HG02943 (cell line): ENCODE results near the gene BORCS5.

Experiments used
- ATAC-seq: cut with Tn5 transposase; IDR thresholded peaks from one replicate; pipeline ENCODE4 v1.9.1; 2021; ENCODE audit warnings: mild to moderate bottlenecking, low read depth, moderate library complexity; ENCODE audit not compliant: unreplicated experiment

Gene BORCS5

DNA sequence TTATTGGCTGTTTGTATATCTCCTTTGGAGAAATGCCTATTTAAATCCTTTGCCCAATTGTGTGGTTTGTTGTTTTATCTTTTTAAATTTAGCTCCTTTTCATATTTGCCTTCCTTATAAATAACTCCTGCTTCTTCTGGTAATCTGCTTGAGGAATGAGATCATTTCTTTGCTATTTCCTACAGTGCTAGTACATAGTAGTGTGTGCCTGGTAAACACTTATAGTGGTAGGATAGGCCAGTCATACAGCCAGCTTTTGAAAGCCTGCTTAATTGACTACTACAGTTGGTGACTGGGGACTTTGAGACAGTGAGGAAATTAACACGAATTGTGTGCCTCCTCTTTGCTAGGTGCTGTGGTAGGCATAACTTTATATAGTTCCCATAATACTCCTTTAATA lies 68.7 kb downstream of the BORCS5 start:
- no peak for ATAC-seq

- ATAC-seq, result no peak
Observed at GRCh38 chr12:12427568-12427967, 70.7 kb downstream of the BORCS5 start.

DNA sequence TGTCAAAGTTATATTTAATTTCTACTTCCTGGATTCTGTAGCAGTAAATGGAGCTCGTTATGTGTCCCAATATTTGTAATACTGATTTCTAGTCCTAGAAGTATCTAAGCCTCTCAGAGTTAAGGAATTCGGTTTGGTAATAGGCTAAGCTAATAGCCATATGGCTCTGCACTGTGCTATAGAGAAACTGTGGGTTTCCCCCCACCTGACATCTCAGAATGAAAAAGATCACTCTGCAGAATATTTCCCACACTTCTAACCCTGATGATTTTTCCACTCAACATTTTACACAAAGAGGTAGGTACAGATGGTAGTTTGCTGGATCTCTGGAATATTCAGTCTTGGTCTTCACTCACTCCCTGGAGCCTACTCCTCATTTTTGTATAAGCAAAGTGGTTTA lies 71.2 kb downstream of the BORCS5 start:
- ATAC-seq, result no peak

DNA sequence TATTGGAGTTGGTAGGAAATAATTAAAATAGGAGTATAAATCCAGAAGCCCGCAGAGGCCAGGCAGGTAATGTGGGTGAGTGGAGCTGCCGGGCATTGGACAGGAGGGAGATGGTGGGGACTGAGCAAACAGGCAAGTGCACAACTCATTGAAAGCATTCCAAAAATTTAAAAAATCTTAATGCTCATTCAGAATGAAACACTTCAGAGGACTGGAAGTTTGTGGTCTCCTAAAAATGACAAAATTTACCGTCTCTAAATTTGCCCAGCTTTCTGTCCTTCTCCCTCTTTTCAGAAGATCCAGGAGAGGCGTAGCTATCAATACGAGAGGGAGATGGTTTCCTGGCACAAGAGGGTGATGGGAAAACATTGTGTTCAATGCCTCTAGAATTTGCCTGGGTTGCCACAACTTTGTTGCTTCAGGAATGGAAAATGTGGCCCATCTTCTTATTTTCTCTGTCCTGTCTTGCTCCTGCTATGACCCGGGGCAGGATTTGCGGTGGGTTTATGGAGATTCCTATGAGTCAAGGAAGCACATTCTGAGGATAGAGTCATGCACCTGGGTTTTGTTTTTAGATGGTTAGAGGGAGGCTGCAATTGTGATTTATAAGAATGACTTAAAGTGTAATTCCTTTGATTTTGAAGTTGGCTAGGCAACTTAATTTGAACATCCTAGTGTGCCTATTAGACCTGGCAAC lies 72.2 kb downstream of the BORCS5 start:
- ATAC-seq, result no peak

DNA sequence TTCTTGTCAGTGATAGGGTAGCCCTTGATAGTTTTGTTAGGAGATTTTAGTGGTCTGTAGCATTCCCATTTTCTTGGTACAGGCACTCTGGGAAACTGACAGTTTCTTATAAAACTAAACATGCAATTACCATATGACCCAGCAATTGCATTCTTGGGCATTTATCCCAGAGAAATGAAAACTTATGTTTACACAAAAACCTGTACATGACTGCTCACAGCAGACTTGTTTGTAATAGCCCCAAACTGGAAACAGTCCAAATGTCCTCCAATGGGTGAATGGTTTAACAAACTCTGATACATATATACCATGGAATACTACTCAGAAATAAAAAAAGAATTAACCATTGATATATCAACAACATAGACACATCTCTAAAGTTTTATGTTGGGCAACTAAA lies 75.5 kb downstream of the BORCS5 start:
- no peak for ATAC-seq

DNA sequence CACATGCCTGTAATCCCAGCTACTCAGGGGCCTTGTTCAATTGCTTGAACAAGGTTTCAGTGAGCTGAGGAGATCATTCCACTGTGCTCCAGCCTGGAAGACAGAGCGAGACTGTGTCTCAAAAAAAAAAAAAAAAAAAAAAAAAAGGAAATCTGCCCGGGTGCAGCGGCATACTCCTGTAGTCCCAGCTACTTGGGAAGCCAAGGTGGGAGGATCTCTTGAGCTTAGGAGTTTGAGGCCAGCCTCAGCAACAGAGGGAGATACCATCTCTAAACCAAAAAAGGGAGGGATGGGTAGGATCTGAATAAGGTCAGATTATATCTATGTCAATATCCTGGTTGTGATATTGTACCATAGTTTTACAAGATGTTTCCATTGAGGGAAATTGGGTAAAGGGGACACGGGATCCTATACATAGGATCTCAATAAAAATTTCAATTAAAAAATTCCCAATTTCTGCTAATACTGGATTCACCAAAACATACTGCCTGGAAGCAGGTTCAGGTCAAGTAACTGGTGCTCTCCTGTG lies 76.4 kb downstream of the BORCS5 start:
- no peak for ATAC-seq

GRCh38 chr12:12436831-12437345 lies 80.0 kb downstream of the BORCS5 start:
- ATAC-seq, result no peak

- no peak for ATAC-seq
Observed at GRCh38 chr12:12439636-12440035, 82.8 kb downstream of the BORCS5 start.

DNA sequence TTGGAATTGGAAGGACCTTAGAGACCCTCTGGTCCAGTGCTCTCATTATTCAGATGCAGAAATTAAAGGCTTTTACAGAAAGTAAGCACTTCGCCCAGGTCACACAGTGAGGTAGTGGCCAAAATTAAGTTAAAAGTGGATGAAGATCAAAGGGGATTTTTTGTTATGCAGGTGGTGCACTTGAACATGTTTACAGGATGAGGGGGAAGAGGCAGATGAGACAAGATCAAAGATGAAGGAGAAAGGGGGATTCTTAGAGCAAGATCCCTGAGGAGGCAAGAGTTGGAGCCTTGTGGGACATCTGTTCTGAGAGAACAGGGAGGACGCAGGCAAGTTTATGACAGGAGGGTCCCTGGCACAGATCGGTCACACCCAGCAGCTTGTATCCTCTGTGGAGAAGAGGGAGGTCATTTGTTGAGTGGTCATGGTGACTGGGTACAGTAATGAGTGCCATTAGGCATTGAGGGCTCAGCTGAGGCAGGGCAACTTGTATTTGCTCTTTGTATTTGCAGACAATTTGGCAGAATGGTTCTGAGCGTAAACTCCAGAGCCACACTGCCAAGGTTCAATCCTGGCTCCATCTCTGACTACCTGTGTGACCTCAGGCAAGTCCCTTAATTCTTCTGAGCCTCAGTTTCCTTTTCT lies 84.0 kb downstream of the BORCS5 start:
- ATAC-seq, result no peak

GRCh38 chr12:12441429-12441807 lies 84.5 kb downstream of the BORCS5 start:
- ATAC-seq, result no peak

- no peak for ATAC-seq
Observed at GRCh38 chr12:12441843-12442461, 85.1 kb downstream of the BORCS5 start.

DNA sequence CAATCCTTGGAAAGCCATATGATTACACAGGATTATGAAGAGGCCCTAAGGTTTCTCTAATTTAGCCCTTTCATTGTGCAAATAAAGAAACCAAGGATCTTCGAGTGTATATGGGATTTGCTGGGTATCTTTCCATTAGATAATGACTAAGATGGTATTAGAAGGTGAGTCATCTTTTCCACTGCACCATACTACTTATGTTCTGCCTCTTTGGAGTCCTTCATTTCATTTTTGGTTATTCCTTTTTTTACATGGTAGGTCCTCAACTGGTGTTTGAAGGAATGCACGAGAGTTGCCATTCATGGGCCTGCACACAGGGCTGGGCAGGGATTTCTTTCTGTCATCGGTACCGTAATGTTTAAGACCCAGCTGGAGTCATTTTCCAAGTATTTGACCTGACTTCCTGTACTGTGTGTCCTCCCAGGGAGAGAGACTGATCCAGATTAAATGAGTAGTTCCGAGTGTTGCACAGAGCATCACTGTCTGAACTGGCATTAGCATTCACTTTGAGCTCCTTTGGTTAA lies 85.7 kb downstream of the BORCS5 start:
- no peak for ATAC-seq

DNA sequence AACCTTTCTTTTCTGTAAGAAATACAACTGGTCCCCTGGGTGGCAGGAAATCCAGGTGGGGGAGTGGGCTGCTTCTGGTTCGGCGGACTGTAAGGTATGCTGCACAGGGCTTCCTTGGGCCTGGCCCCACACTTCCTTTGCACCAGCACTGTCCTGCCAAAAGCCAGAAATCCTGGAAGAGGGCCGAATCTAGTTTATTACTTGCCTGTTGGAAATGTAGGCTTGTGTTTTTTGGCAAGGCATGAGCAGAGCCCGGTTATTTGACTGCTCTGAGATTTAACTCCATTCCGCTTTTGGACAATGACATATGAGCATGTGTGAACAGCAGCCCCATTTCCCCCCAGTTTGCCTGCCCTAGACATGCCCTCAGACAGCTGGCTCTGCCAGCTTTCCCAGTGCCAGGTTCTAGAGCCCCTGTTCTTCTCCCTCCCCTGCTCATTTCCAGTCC lies 86.6 kb downstream of the BORCS5 start:
- no peak for ATAC-seq

- ATAC-seq, result no peak
Observed at GRCh38 chr12:12445165-12445881, 88.4 kb downstream of the BORCS5 start.

DNA sequence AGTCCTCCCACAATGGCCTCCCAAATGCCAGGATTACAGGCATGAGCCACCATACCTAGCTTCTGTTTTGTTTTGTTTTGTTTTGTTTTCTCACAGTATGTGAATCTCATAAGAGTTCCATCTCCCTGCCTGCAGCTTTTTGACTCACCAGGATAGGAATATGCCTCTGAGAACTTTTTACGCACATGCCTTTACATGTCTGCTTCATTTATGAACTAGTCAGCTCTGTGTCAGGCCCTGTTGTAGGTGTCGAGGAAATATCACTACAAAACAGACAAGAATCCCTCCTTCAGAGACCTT lies 89.0 kb downstream of the BORCS5 start:
- no peak for ATAC-seq

GRCh38 chr12:12446786-12447185 lies 89.9 kb downstream of the BORCS5 start:
- ATAC-seq, result no peak

DNA sequence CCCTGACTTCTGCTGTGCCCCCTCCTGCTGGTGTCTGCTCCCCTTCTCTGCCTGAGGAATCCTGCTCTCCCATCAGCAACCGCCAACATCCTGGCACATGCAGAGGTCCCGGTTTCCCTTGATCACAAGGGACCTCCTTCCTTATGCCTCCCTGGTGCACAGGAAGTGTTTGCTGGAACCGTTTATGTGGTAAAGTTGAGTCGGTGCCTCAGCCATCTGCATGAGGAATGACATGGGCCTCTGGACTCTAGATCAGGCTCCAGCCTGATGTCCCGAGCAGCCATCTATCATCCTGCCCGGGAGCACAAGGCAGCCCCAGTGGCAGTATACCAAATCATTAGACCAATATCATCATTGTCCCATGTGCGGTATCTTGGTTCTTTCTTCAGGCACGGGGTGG lies 90.4 kb downstream of the BORCS5 start:
- ATAC-seq, result no peak

GRCh38 chr12:12447837-12448236 lies 91.0 kb downstream of the BORCS5 start:
- no peak for ATAC-seq

- no peak for ATAC-seq
Observed at GRCh38 chr12:12449533-12450025, 92.7 kb downstream of the BORCS5 start.

- no peak for ATAC-seq
Observed at GRCh38 chr12:12450043-12450471, 93.2 kb downstream of the BORCS5 start.

DNA sequence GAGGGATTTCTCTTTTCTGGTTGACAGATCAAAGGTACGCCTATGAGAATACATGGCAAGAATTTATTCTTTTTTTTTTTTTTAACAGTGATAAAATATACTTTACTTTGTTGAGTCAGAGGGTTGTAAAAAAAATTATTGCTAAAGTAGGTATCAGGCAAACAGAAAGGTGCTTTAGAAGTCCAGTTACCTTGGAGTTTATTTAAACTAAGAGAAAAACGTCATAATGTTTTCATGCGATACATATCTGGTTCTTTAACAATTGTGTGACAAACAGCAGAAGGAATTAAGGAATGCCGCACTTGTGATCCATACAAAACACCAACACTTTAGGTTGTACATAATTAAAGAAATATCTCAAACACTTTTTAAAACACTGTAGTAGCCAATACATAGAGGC lies 94.2 kb downstream of the BORCS5 start:
- ATAC-seq, result no peak
